GM23248 (cell line): ENCODE data around the gene TSHZ2.

Experiments
- EZH2 ChIP-seq: fragments of 200-600 bp; sonication (generic); IDR thresholded peaks from 2 replicates; pipeline ENCODE4 v1.6.1; 2018; ENCODE audit warnings: antibody characterized with exemption, mild to moderate bottlenecking; ENCODE audit not compliant: insufficient read depth, poor library complexity, severe bottlenecking
- EZH2phosphoT487 ChIP-seq: fragments of 200-600 bp; sonication (generic); IDR thresholded peaks from 2 replicates; pipeline ENCODE4 v1.6.1; 2018; ENCODE audit warnings: antibody characterized with exemption, moderate library complexity, mild to moderate bottlenecking, low read depth; ENCODE audit not compliant: insufficient read depth

GRCh38 chr20:53491462-53491861 lies 519.3 kb downstream of the TSHZ2 start:
- TF ChIP-seq EZH2phosphoT487: no peak
- TF ChIP-seq EZH2: no peak
